Neutrophil (primary cell): ENCODE data around the gene KRTAP22-2.

Experiments used
- H3K27ac ChIP-seq: fragments of 200-600 bp; sonication (generic); 2 replicates; pipeline ENCODE4 v1.5.1; 2016; ENCODE audit warnings: mild to moderate bottlenecking, moderate library complexity
- H3K27me3 ChIP-seq: fragments of 200-600 bp; sonication (generic); 2 replicates; pipeline ENCODE4 v1.6.0; 2016; ENCODE audit warnings: mild to moderate bottlenecking
- H3K36me3 ChIP-seq: fragments of 200-600 bp; sonication (generic); 2 replicates; pipeline ENCODE4 v1.5.1; 2017
- H3K4me1 ChIP-seq, 2 experiments: fragments of 200-600 bp in 1 of 2; sonication (generic) in 1 of 2; 1 replicate in 1 of 2; 2 replicates in 1 of 2; pipeline versions ENCODE4 v1.5.1 to v1.6.1; 2013 to 2016; ENCODE audit warnings: low read depth in 1 of 2, low read length in 1 of 2, mild to moderate bottlenecking in 1 of 2, moderate library complexity in 1 of 2; ENCODE audit not compliant: control insufficient read depth in 1 of 2, insufficient read depth in 1 of 2
- H3K4me3 ChIP-seq, 2 experiments: fragments of 200-600 bp in 1 of 2; sonication (generic) in 1 of 2; 1 replicate in 1 of 2; 2 replicates in 1 of 2; pipeline ENCODE4 v1.5.1; 2013 to 2016; ENCODE audit warnings: low read depth in 1 of 2, low read length in 1 of 2, mild to moderate bottlenecking in 1 of 2, moderate library complexity in 1 of 2
- H3K9me3 ChIP-seq: fragments of 200-600 bp; sonication (generic); 2 replicates; pipeline ENCODE4 v1.5.1; 2016
- TF ChIP-seq, protein P1 (sequence below): fragments of 200-600 bp; sonication (generic); IDR thresholded peaks from 2 replicates; pipeline ENCODE4 v1.5.1; 2016; ENCODE audit warnings: antibody characterized with exemption

Gene KRTAP22-2

DNA sequence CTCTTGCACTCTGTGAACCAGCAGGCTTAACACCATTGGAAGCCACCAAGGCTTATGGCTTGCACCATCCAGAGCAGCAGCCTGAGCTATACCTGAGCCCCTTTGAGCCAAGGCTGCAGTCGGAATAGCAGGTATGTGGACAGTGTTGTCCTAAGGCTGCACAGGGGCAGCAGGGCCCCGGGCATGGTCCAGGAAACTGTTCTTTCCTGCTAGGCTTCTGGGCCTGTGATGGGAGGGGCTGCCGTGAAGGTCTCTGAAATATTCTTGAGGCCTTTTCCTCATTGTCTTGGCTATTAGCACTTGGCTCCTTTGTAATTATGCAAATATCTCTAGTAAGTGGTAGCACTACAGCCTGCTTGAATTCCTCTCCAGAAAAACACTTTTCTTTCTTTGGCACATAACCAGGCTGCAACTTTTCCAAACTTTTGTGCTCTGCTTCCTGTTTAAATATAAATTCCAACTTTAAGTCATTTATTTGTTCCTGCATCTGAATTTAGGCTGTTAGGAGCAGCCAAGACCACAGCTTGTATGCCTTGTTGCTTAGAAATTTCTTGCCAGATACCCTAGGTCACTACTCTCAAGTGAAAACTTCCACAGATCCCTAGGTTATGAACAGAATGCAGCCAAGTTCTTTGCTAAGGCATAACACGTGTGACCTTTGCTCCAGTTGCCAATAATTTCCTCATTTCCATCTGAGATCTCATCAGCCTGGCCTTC, 35.4 kb upstream of the KRTAP22-2 start:
- Histone ChIP-seq H3K9me3 (no peaks in the 10 kb centered on the region), H3K36me3 (no peaks in the 10 kb centered on the region)

DNA sequence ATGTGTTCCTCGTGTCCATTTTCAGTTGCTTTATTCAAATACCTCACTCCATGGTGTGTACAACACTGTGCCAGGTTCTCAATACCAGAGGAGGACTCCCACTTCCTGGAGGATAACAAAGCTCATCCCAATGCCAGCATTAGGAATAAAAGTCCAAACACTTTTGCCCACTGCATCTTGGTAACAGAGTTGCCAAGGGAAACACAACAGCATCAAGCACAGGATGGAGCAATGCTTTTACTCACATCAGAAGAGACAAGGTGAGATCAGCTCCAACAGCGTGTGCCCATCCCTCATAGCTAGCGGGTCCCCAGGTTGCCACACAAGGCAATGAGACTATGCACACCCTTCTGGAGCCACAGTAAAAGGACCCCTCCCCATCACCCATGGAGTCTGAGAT, 33.2 kb upstream of the KRTAP22-2 start:
- no peaks in the 10 kb centered on the region for H3K9me3 ChIP-seq
- TF ChIP-seq, protein P1, sequence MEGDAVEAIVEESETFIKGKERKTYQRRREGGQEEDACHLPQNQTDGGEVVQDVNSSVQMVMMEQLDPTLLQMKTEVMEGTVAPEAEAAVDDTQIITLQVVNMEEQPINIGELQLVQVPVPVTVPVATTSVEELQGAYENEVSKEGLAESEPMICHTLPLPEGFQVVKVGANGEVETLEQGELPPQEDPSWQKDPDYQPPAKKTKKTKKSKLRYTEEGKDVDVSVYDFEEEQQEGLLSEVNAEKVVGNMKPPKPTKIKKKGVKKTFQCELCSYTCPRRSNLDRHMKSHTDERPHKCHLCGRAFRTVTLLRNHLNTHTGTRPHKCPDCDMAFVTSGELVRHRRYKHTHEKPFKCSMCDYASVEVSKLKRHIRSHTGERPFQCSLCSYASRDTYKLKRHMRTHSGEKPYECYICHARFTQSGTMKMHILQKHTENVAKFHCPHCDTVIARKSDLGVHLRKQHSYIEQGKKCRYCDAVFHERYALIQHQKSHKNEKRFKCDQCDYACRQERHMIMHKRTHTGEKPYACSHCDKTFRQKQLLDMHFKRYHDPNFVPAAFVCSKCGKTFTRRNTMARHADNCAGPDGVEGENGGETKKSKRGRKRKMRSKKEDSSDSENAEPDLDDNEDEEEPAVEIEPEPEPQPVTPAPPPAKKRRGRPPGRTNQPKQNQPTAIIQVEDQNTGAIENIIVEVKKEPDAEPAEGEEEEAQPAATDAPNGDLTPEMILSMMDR, result no peak
- no peak overlapping the region for H3K4me3 ChIP-seq
- H3K27ac ChIP-seq, result no peak overlapping the region
- no peaks in the 10 kb centered on the region for H3K36me3 ChIP-seq
- H3K4me1 ChIP-seq, result no peaks in the 10 kb centered on the region
- no peaks in the 10 kb centered on the region for H3K27me3 ChIP-seq

More for the DNA sequence above, 35.4 kb upstream of the KRTAP22-2 start:
- Histone ChIP-seq H3K27me3 (no peaks in the 10 kb centered on the region), H3K4me1 (no peaks in the 10 kb centered on the region), H3K27ac (no peak overlapping the region), H3K4me3 (no peak overlapping the region)
- TF ChIP-seq, protein P1, result no peak

DNA sequence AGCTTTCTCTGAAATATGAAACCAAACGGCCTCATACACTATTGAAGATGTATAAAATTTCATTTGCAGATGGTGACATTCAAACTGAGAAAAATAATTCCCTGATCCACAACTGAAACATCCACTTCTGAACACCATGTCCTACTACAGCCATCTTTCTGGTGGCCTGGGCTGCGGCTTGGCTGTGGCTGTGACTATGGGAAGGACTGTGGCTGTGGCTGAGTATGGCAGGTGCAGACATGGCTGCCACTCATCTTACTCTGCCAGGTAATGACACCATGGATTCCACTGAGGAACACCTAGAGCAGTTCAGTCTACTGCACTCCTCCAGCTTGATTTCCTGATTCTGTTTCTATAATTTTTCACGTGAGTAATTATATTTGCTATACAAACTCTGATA, 30.3 kb upstream of the KRTAP22-2 start, which contains the start of gene KRTAP20-4:
KRTAP20-4 (plus strand) TSS at position 106 of the 400 bp plus-strand sequence.
- Histone ChIP-seq H3K9me3 (no peaks in the 10 kb centered on the region), H3K27ac (no peak within 1 kb of the TSS), H3K36me3 (no peaks in the 10 kb centered on the region), H3K27me3 (no peaks in the 10 kb centered on the region), H3K4me3 (no peak within 1 kb of the TSS), H3K4me1 (no peaks in the 10 kb centered on the region)
- TF ChIP-seq, protein P1, result no peak

DNA sequence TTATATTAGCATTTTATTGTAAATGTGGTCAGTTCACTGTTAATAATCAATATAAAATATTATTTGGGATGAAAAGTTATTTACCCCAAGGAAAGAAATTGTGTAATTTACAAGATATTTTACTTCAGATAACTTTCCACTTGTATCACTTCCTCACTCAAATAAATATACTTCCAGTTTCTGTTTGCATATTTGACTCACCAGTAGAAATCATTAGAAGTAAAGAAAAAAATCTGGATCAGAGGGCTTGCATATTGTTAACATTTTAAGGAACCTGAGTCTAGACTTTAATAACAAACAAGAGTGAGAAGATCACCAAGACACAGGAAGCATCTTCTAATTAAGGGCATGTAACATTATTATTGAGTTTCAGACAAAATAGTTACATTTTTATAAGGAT, 29.9 kb upstream of the KRTAP22-2 start:
- Histone ChIP-seq H3K36me3 (no peaks in the 10 kb centered on the region), H3K27me3 (no peaks in the 10 kb centered on the region), H3K4me1 (no peaks in the 10 kb centered on the region), H3K27ac (no peak overlapping the region), H3K4me3 (no peak overlapping the region), H3K9me3 (no peaks in the 10 kb centered on the region)
- TF ChIP-seq, protein P1, result no peak

DNA sequence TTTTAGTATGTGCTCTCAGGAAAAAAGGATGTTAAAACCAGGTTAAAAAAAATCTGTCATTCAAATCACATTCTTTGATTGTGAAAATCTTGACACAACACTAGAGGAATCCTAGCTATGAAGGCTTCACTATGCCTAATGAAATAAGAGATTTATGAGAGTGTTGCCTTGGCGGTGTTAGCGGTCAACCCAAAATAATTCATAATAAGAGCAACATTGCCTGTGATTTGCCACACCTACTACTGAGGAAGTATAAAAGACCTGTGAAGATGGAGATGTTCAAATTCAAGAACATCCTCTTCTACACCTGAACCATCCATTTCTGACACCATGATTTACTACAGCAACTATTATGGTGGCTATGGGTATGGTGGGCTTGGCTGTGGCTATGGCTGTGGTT, 25.9 kb upstream of the KRTAP22-2 start, which contains the start of gene KRTAP20-1:
KRTAP20-1 (plus strand) TSS at position 301 of the 400 bp plus-strand sequence; CDS start at position 331, 30 bp downstream.
- TF ChIP-seq, protein P1, result no peak
- Histone ChIP-seq H3K9me3 (no peaks in the 10 kb centered on the region), H3K36me3 (no peaks in the 10 kb centered on the region), H3K4me1 (no peaks in the 10 kb centered on the region), H3K4me3 (no peak within 1 kb of the TSS), H3K27ac (no peak within 1 kb of the TSS), H3K27me3 (no peaks in the 10 kb centered on the region)
